Umbilical cord (tissue), 2 donors: ENCODE data around the gene PRKAR1A. TPM values are rescaled to one million over a fixed set of nuclear protein-coding genes. Genes with fewer than 3 reads are reported as not detected.
"Not testable (repeated sequence)": the region's sequence is repeated elsewhere in the genome, so short reads cannot be mapped to it uniquely, and the experiment has no call there.

Experiments
- DNase-seq: peaks from one replicate; pipeline ENCODE4 v3.0.0-alpha.2; 2015; ENCODE audit warnings: low spot score
- total RNA-seq: library from RNA; depleted of rRNA; stranded (reverse); fragments of >200 nt; gene quantifications from one replicate; pipeline ENCODE4 v1.2.3, GENCODE V29; 2014; ENCODE audit warnings: low replicate concordance; ENCODE audit not compliant: insufficient read depth

The PRKAR1A gene
- total RNA-seq, 1 donor from 2014 or later: 274 TPM

GRCh38 chr17:68578236-68578635 lies 66.0 kb downstream of the PRKAR1A start:
- DNase-seq: no peak

- DNase-seq: no peak
Observed at GRCh38 chr17:68579194-68579927, 67.1 kb downstream of the PRKAR1A start.

GRCh38 chr17:68580236-68580770 lies 68.1 kb downstream of the PRKAR1A start:
- DNase-seq: no peak

GRCh38 chr17:68581863-68582645 lies 69.8 kb downstream of the PRKAR1A start:
- no peak for DNase-seq

- DNase-seq: not testable (repeated sequence)
Observed at GRCh38 chr17:68582867-68583266, 70.6 kb downstream of the PRKAR1A start.

- DNase-seq: no peak
Observed at GRCh38 chr17:68584581-68585303, 72.5 kb downstream of the PRKAR1A start.

GRCh38 chr17:68585643-68586042 lies 73.4 kb downstream of the PRKAR1A start:
- DNase-seq: no peak

GRCh38 chr17:68587026-68587425 lies 74.8 kb downstream of the PRKAR1A start:
- no peak for DNase-seq

GRCh38 chr17:68587847-68588246 lies 75.6 kb downstream of the PRKAR1A start:
- no peak for DNase-seq

GRCh38 chr17:68588362-68588761 lies 76.1 kb downstream of the PRKAR1A start:
- no peak for DNase-seq

GRCh38 chr17:68589086-68589485 lies 76.9 kb downstream of the PRKAR1A start:
- no peak for DNase-seq

GRCh38 chr17:68591583-68591982 lies 79.4 kb downstream of the PRKAR1A start:
- no peak for DNase-seq

- DNase-seq: no peak
Observed at GRCh38 chr17:68592009-68592408, 79.8 kb downstream of the PRKAR1A start.

- DNase-seq: peak; percentile 90
Observed at GRCh38 chr17:68592682-68593641, 80.7 kb downstream of the PRKAR1A start.

- DNase-seq: no peak
Observed at GRCh38 chr17:68594552-68594951, 82.3 kb downstream of the PRKAR1A start.

- DNase-seq: no peak
Observed at GRCh38 chr17:68595496-68595895, 83.3 kb downstream of the PRKAR1A start.

GRCh38 chr17:68595986-68596385 lies 83.8 kb downstream of the PRKAR1A start:
- no peak for DNase-seq

- DNase-seq: no peak
Observed at GRCh38 chr17:68596411-68596945, 84.2 kb downstream of the PRKAR1A start.

- no peak for DNase-seq
Observed at GRCh38 chr17:68598074-68598473, 85.8 kb downstream of the PRKAR1A start.

- no peak for DNase-seq
Observed at GRCh38 chr17:68598545-68598961, 86.3 kb downstream of the PRKAR1A start.

GRCh38 chr17:68599091-68599490 lies 86.9 kb downstream of the PRKAR1A start:
- peak; percentile 92 for DNase-seq
